CD14-positive monocyte (primary cell): ENCODE measurements around the gene CAMSAP2. TPM values are rescaled to one million over a fixed set of nuclear protein-coding genes. Genes with fewer than 3 reads are reported as not detected.
"Not testable (repeated sequence)": the region's sequence is repeated elsewhere in the genome, so short reads cannot be mapped to it uniquely, and the experiment has no call there.

Source experiments
- DNase-seq, 3 donors: peaks; one replicate each; pipeline ENCODE4 v3.0.0-alpha.2; 2011 to 2022
- H2AFZ ChIP-seq: 2 replicates; pipeline ENCODE4 v1.6.0; 2012; ENCODE audit warnings: mild to moderate bottlenecking, low read depth, low read length, inconsistent platforms; ENCODE audit not compliant: insufficient read depth, poor library complexity, severe bottlenecking
- H3K27ac ChIP-seq, 2 donors: 1 replicate in 1 of 2; 2 replicates in 1 of 2; pipeline ENCODE4 v1.5.1; 2012 to 2013; ENCODE audit warnings: low read length in 2 of 2, control low read depth in 1 of 2, inconsistent platforms in 1 of 2, low read depth in 1 of 2, mild to moderate bottlenecking in 1 of 2
- H3K27me3 ChIP-seq, 2 donors: one replicate each; pipeline versions ENCODE4 v1.6.0 to v1.6.1; 2011 to 2013; ENCODE audit warnings: low read length in 2 of 2; ENCODE audit not compliant: control insufficient read depth in 2 of 2, insufficient read depth in 2 of 2
- H3K36me3 ChIP-seq, 2 donors: replicated peaks in 1 of 2; 1 replicate in 1 of 2; 2 replicates in 1 of 2; pipeline versions ENCODE4 v1.5.1 to v1.6.1; 2012 to 2013; ENCODE audit warnings: low read length in 2 of 2, control low read depth in 1 of 2, inconsistent platforms in 1 of 2, mild to moderate bottlenecking in 1 of 2; ENCODE audit not compliant: insufficient read depth in 2 of 2, control insufficient read depth in 1 of 2
- H3K4me1 ChIP-seq, 2 donors: 1 replicate in 1 of 2; 2 replicates in 1 of 2; pipeline versions ENCODE4 v1.5.1 to v1.6.1; 2012 to 2013; ENCODE audit warnings: low read length in 2 of 2, control low read depth in 1 of 2, inconsistent platforms in 1 of 2, mild to moderate bottlenecking in 1 of 2, moderate library complexity in 1 of 2; ENCODE audit not compliant: insufficient read depth in 2 of 2, control insufficient read depth in 1 of 2
- H3K4me2 ChIP-seq: replicated peaks from 2 replicates; pipeline ENCODE3; 2012; ENCODE audit warnings: low read length, moderate library complexity, mild to moderate bottlenecking; ENCODE audit not compliant: poor library complexity, severe bottlenecking; ENCODE audit errors: extremely low read depth
- H3K4me3 ChIP-seq, 3 experiments: fragments of 200-600 bp in 1 of 3; sonication (generic) in 1 of 3; replicated peaks in 1 of 3; 1 replicate in 2 of 3; 2 replicates in 1 of 3; pipeline ENCODE4 v1.5.1; 2011 to 2013; ENCODE audit warnings: low read length in 3 of 3, mild to moderate bottlenecking in 3 of 3, control low read depth in 2 of 3, low read depth in 2 of 3, inconsistent platforms in 1 of 3, moderate library complexity in 1 of 3
- H3K79me2 ChIP-seq: 2 replicates; pipeline ENCODE4 v1.6.0; 2012; ENCODE audit warnings: mild to moderate bottlenecking, control low read depth, inconsistent platforms, low read length, moderate library complexity; ENCODE audit not compliant: insufficient read depth
- H3K9ac ChIP-seq: 2 replicates; pipeline ENCODE4 v1.6.0; 2017; ENCODE audit warnings: low read length, mild to moderate bottlenecking; ENCODE audit not compliant: insufficient read depth, poor library complexity, severe bottlenecking
- H3K9me3 ChIP-seq, 2 donors: replicated peaks in 1 of 2; 1 replicate in 1 of 2; 2 replicates in 1 of 2; pipeline versions ENCODE4 v1.5.1 to v1.6.1; 2012 to 2013; ENCODE audit warnings: low read length in 2 of 2, control low read depth in 1 of 2; ENCODE audit not compliant: control insufficient read depth in 1 of 2, insufficient read depth in 1 of 2
- H4K20me1 ChIP-seq: 2 replicates; pipeline ENCODE4 v1.6.0; 2012; ENCODE audit warnings: mild to moderate bottlenecking, low read length, control low read depth, moderate library complexity; ENCODE audit not compliant: insufficient read depth
- H3K27ac Mint-ChIP-seq, 7 donors: one replicate each; pipeline ENCODE4 v1.8.0; 2020; ENCODE audit warnings: mild to moderate bottlenecking in 7 of 7, mixed read lengths in 7 of 7, moderate library complexity in 6 of 7, inconsistent platforms in 2 of 7
- H3K27me3 Mint-ChIP-seq, 3 donors: one replicate each; pipeline ENCODE4 v1.8.0; 2021 to 2022; ENCODE audit warnings: low read depth in 3 of 3, mild to moderate bottlenecking in 3 of 3, mixed read lengths in 3 of 3, moderate library complexity in 3 of 3, inconsistent platforms in 1 of 3
- H3K36me3 Mint-ChIP-seq, 2 donors: one replicate each; pipeline ENCODE4 v1.8.0; 2020; ENCODE audit warnings: mixed read lengths in 2 of 2, inconsistent platforms in 1 of 2, mild to moderate bottlenecking in 1 of 2
- H3K4me1 Mint-ChIP-seq: one replicate; pipeline ENCODE4 v1.8.0; 2020; ENCODE audit warnings: mild to moderate bottlenecking, mixed read lengths
- H3K4me3 Mint-ChIP-seq, 2 donors: one replicate each; pipeline ENCODE4 v1.8.0; 2020; ENCODE audit warnings: mild to moderate bottlenecking in 2 of 2, mixed read lengths in 2 of 2, moderate library complexity in 1 of 2
- H3K9me3 Mint-ChIP-seq, 7 donors: one replicate each; pipeline ENCODE4 v1.8.0; 2020 to 2022; ENCODE audit warnings: mixed read lengths in 7 of 7, mild to moderate bottlenecking in 6 of 7, moderate library complexity in 6 of 7, inconsistent platforms in 2 of 7
- WGBS: methylation state at CpG from one replicate; pipeline ENCODE4 v1.1.5; 2013; ENCODE audit warnings: missing lambda C conversion rate; ENCODE audit not compliant: insufficient coverage; 5-methylcytosine and 5-hydroxymethylcytosine counted together
- intact Hi-C, 2 donors: fragments of 100-400 bp; cut with micrococcal nuclease; formaldehyde crosslinking; loops; one replicate each; pipeline versions ENCODE4 v1.15.0 to v1.15.1; 2023
- polyA plus RNA-seq, 3 donors: library from polyadenylated mRNA; depleted of rRNA in 1 of 3; unstranded in 2 of 3; stranded (reverse) in 1 of 3; fragments of 300-500 nt in 2 of 3; fragments of >200 nt in 1 of 3; fragmentation: Illumina TruSeq in 2 of 3; gene quantifications; 1 replicate in 2 of 3; 2 replicates in 1 of 3; pipeline ENCODE4 v1.2.3, GENCODE V29; 2012 to 2021
- TF ChIP-seq, protein P1 (sequence below): fragments of 200-600 bp; IDR thresholded peaks from one replicate; pipeline ENCODE4 v1.8.0; 2022; ENCODE audit warnings: antibody characterized with exemption, mild to moderate bottlenecking

Gene CAMSAP2
- polyA plus RNA-seq, 3 donors: 0.89 to 1.3 (median 0.90) TPM

DNA sequence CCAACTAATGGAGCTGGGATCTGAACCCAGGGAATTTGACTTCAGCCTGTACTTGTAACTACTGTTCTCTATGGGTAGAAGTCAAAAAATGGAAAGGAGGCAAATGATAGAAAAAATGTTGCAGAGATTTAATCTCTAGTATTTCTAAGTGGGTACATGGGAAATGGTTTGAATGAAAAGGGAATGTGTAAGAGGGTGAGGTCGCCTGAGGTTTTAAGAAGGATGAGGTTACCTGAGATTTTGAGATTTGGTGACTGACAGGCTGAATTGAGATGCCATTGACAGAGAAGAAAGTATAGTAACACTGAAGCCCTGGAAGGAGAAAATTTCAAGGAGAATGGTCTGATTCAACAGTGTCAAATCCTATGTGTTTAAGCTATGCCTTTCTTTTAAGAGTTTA is 5.5 kb downstream of the CAMSAP2 start:
- peaks cover 0 to 4% of the 10 kb centered on the region in 2 donors for H3K36me3 Mint-ChIP-seq

DNA sequence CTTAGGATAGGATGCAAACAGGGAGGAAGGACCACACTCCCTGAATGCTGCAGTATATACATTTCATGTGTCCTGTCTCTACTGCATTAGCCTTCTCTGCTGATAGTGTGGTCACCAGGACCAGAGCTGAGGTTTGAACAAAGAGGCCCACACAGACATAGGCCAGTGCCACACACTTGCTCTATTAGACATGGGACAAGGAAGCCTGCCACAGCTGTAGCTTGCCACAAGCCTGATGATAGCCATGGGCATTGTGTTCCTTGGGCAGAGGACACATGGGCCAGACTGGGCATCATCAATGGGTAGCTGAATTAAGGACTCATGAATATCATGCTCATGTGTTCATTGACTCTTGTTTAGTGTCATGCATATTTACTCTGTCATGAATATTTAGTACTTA is 10.4 kb downstream of the CAMSAP2 start:
- Mint-ChIP-seq H3K27me3 (peaks cover 8 to 13% (median 11%) of the 10 kb centered on the region in 3 donors), H3K4me1 (no peaks in the 10 kb centered on the region), H3K4me3 (no peak overlapping the region), H3K27ac (no peak overlapping the region), H3K36me3 (no peaks in the 10 kb centered on the region), H3K9me3 (no peaks in the 10 kb centered on the region)
- H3K9me3 ChIP-seq: no peaks in the 10 kb centered on the region
- no peaks in the 10 kb centered on the region for H3K36me3 ChIP-seq
- intact Hi-C loops: no loop called here
- no peaks in the 10 kb centered on the region for H3K4me1 ChIP-seq
- H3K4me2 ChIP-seq: no peak overlapping the region
- H3K27me3 ChIP-seq: peaks cover 10 to 13% of the 10 kb centered on the region in 2 donors
- H2AFZ ChIP-seq: no peak overlapping the region
- H3K79me2 ChIP-seq: no peaks in the 10 kb centered on the region
- no peak overlapping the region for H3K9ac ChIP-seq
- TF ChIP-seq, protein P1, sequence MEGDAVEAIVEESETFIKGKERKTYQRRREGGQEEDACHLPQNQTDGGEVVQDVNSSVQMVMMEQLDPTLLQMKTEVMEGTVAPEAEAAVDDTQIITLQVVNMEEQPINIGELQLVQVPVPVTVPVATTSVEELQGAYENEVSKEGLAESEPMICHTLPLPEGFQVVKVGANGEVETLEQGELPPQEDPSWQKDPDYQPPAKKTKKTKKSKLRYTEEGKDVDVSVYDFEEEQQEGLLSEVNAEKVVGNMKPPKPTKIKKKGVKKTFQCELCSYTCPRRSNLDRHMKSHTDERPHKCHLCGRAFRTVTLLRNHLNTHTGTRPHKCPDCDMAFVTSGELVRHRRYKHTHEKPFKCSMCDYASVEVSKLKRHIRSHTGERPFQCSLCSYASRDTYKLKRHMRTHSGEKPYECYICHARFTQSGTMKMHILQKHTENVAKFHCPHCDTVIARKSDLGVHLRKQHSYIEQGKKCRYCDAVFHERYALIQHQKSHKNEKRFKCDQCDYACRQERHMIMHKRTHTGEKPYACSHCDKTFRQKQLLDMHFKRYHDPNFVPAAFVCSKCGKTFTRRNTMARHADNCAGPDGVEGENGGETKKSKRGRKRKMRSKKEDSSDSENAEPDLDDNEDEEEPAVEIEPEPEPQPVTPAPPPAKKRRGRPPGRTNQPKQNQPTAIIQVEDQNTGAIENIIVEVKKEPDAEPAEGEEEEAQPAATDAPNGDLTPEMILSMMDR: no peak
- H4K20me1 ChIP-seq: no peaks in the 10 kb centered on the region
- no peak overlapping the region for H3K4me3 ChIP-seq
- no peak for DNase-seq
- H3K27ac ChIP-seq: no peak overlapping the region

More for the DNA sequence above, 5.5 kb downstream of the CAMSAP2 start:
- no peak overlapping the region for H3K4me3 Mint-ChIP-seq
- 79% methylated on average over 1 of the region's 1 CpG for WGBS
- H3K9me3 Mint-ChIP-seq: peaks cover 0 to 8% (median 0%) of the 10 kb centered on the region in 7 donors
- Histone ChIP-seq H3K4me1 (peaks cover 11 to 16% of the 10 kb centered on the region in 2 donors), H3K9ac (no peak overlapping the region), H3K4me2 (no peak overlapping the region), H3K27me3 (peaks cover 45 to 57% of the 10 kb centered on the region in 2 donors), H3K9me3 (no peaks in the 10 kb centered on the region), H4K20me1 (peaks cover 7% of the 10 kb centered on the region), H3K36me3 (no peaks in the 10 kb centered on the region), H3K27ac (no peak overlapping the region), H2AFZ (no peak overlapping the region), H3K79me2 (no peaks in the 10 kb centered on the region), H3K4me3 (no peak overlapping the region)
- peaks cover 15% of the 10 kb centered on the region for H3K4me1 Mint-ChIP-seq
- TF ChIP-seq, protein P1: no peak
- H3K27ac Mint-ChIP-seq: no peak overlapping the region
- DNase-seq: no peak
- H3K27me3 Mint-ChIP-seq: peaks cover 41 to 46% (median 42%) of the 10 kb centered on the region in 3 donors
- intact Hi-C loops: no loop called here

DNA sequence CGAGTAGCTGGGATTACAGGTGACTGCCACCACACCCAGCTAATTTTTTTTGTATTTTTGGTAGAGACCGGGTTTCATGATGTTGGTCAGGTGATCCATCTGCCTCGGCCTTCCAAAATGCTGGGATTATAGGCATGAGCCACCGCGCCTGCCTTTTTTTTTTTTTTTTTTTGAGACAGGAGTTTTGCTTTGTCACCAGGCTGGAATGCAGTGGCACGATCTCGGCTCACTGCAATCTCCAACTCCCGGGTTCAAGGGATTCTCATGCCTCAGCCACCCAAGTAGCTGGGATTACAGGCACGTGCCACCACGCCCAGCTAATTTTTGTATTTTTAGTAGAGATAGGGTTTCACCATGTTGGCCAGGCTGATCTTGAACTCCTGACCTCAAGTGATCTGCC is 12.1 kb downstream of the CAMSAP2 start:
- H3K4me3 Mint-ChIP-seq, H3K36me3 ChIP-seq, H3K27ac Mint-ChIP-seq, H3K4me2 ChIP-seq, H3K27me3 Mint-ChIP-seq, H3K9me3 Mint-ChIP-seq, H3K79me2 ChIP-seq, H3K27ac ChIP-seq, H3K4me1 Mint-ChIP-seq, DNase-seq, H3K4me1 ChIP-seq, H3K4me3 ChIP-seq, H3K36me3 Mint-ChIP-seq, H3K27me3 ChIP-seq, H3K9me3 ChIP-seq, intact Hi-C loops, H4K20me1 ChIP-seq, H3K9ac ChIP-seq, H2AFZ ChIP-seq: not testable (repeated sequence)
- 96% methylated on average over 4 of the region's 10 CpGs for WGBS
